ENCODE measurements around the gene CHST5. TPM values are rescaled to one million over a fixed set of nuclear protein-coding genes. Genes with fewer than 3 reads are reported as not detected.

The CHST5 gene
- total and polyA plus RNA-seq, 2 of the 8 experiments (the other 6 are each of a cell fraction or from before 2014, with no cell fraction given) = 0.13 to 0.23 TPM

DNA sequence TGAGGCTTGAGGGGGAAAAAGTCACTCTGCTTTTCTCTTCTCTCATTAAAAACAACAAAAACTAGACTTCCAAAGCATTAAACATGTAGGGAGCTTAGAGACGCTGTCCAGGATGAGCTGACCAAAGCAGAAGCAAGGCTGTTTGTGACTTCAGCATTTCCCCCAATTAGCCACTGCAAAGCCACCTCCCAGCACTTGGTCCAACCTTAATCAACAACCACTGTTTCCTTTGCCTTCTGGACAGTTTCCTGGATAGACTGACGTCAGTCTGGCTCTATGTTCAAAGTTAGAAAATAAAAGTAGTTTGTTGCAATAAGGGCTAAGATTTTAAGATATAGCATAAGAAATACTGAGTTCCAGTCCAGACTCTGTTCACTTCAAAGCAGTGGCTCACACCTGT lies 17.0 kb upstream of the CHST5 start (continued):
- TF ChIP-seq, protein P1, sequence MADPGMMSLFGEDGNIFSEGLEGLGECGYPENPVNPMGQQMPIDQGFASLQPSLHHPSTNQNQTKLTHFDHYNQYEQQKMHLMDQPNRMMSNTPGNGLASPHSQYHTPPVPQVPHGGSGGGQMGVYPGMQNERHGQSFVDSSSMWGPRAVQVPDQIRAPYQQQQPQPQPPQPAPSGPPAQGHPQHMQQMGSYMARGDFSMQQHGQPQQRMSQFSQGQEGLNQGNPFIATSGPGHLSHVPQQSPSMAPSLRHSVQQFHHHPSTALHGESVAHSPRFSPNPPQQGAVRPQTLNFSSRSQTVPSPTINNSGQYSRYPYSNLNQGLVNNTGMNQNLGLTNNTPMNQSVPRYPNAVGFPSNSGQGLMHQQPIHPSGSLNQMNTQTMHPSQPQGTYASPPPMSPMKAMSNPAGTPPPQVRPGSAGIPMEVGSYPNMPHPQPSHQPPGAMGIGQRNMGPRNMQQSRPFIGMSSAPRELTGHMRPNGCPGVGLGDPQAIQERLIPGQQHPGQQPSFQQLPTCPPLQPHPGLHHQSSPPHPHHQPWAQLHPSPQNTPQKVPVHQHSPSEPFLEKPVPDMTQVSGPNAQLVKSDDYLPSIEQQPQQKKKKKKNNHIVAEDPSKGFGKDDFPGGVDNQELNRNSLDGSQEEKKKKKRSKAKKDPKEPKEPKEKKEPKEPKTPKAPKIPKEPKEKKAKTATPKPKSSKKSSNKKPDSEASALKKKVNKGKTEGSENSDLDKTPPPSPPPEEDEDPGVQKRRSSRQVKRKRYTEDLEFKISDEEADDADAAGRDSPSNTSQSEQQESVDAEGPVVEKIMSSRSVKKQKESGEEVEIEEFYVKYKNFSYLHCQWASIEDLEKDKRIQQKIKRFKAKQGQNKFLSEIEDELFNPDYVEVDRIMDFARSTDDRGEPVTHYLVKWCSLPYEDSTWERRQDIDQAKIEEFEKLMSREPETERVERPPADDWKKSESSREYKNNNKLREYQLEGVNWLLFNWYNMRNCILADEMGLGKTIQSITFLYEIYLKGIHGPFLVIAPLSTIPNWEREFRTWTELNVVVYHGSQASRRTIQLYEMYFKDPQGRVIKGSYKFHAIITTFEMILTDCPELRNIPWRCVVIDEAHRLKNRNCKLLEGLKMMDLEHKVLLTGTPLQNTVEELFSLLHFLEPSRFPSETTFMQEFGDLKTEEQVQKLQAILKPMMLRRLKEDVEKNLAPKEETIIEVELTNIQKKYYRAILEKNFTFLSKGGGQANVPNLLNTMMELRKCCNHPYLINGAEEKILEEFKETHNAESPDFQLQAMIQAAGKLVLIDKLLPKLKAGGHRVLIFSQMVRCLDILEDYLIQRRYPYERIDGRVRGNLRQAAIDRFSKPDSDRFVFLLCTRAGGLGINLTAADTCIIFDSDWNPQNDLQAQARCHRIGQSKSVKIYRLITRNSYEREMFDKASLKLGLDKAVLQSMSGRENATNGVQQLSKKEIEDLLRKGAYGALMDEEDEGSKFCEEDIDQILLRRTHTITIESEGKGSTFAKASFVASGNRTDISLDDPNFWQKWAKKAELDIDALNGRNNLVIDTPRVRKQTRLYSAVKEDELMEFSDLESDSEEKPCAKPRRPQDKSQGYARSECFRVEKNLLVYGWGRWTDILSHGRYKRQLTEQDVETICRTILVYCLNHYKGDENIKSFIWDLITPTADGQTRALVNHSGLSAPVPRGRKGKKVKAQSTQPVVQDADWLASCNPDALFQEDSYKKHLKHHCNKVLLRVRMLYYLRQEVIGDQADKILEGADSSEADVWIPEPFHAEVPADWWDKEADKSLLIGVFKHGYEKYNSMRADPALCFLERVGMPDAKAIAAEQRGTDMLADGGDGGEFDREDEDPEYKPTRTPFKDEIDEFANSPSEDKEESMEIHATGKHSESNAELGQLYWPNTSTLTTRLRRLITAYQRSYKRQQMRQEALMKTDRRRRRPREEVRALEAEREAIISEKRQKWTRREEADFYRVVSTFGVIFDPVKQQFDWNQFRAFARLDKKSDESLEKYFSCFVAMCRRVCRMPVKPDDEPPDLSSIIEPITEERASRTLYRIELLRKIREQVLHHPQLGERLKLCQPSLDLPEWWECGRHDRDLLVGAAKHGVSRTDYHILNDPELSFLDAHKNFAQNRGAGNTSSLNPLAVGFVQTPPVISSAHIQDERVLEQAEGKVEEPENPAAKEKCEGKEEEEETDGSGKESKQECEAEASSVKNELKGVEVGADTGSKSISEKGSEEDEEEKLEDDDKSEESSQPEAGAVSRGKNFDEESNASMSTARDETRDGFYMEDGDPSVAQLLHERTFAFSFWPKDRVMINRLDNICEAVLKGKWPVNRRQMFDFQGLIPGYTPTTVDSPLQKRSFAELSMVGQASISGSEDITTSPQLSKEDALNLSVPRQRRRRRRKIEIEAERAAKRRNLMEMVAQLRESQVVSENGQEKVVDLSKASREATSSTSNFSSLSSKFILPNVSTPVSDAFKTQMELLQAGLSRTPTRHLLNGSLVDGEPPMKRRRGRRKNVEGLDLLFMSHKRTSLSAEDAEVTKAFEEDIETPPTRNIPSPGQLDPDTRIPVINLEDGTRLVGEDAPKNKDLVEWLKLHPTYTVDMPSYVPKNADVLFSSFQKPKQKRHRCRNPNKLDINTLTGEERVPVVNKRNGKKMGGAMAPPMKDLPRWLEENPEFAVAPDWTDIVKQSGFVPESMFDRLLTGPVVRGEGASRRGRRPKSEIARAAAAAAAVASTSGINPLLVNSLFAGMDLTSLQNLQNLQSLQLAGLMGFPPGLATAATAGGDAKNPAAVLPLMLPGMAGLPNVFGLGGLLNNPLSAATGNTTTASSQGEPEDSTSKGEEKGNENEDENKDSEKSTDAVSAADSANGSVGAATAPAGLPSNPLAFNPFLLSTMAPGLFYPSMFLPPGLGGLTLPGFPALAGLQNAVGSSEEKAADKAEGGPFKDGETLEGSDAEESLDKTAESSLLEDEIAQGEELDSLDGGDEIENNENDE (IDR thresholded peaks at IDR 0.05; ENCODE audit: insufficient replicate concordance, low read length) = no peak
- TF ChIP-seq CBX8 (IDR thresholded peaks at IDR 0.05; ENCODE audit: borderline replicate concordance, low read depth, low read length) = no peak
- TF ChIP-seq ZNF274 (IDR thresholded peaks at IDR 0.05; ENCODE audit: borderline replicate concordance, extremely low read depth, low read length) = no peak
- TF ChIP-seq SP4 (IDR thresholded peaks at IDR 0.05; ENCODE audit: low read length) = no peak
- TF ChIP-seq RFX5 (IDR thresholded peaks at IDR 0.05; ENCODE audit: borderline replicate concordance, low read depth, low read length) = no peak
- no peak for TF ChIP-seq SRF (IDR thresholded peaks at IDR 0.05; ENCODE audit: low read depth, low read length)
- no peak for TF ChIP-seq JUND (IDR thresholded peaks at IDR 0.05; ENCODE audit: low read length)
- no peak for TF ChIP-seq SIN3A (conservative IDR thresholded peaks at IDR 0.05 in 1 of 2, IDR thresholded peaks at IDR 0.05 in 1 of 2; ENCODE audit: low read depth in 1 of 2, low read length in 2 of 2)
- TF ChIP-seq, protein P2, sequence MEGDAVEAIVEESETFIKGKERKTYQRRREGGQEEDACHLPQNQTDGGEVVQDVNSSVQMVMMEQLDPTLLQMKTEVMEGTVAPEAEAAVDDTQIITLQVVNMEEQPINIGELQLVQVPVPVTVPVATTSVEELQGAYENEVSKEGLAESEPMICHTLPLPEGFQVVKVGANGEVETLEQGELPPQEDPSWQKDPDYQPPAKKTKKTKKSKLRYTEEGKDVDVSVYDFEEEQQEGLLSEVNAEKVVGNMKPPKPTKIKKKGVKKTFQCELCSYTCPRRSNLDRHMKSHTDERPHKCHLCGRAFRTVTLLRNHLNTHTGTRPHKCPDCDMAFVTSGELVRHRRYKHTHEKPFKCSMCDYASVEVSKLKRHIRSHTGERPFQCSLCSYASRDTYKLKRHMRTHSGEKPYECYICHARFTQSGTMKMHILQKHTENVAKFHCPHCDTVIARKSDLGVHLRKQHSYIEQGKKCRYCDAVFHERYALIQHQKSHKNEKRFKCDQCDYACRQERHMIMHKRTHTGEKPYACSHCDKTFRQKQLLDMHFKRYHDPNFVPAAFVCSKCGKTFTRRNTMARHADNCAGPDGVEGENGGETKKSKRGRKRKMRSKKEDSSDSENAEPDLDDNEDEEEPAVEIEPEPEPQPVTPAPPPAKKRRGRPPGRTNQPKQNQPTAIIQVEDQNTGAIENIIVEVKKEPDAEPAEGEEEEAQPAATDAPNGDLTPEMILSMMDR (IDR thresholded peaks at IDR 0.05; ENCODE audit: control extremely low read depth in 1 of 3, insufficient read depth in 1 of 3, low read depth in 1 of 3, low read length in 3 of 3) = no peak
- TF ChIP-seq SP2 (IDR thresholded peaks at IDR 0.05; ENCODE audit: low read length) = no peak

All from H1 (cell line).